HepG2 (cell line): Measurements from ENCODE around the gene PREP. TPM values are rescaled to one million over a fixed set of nuclear protein-coding genes. Genes with fewer than 3 reads are reported as not detected.

Source experiments
- ATAC-seq: fragments of 200-7000 bp; cut with Tn5 transposase; 3 replicates; pipeline ENCODE4 v1.9.1; 2020; ENCODE audit warnings: mild to moderate bottlenecking, moderate library complexity
- BruUV-seq: library from RNA; stranded (reverse); fragments of 400-500 nt; replicated peaks from 2 replicates; lab custom pipeline; 2021; lab: Mats Ljungman, UMichigan
- CTCF ChIA-PET: fragments of 300-600 bp; formaldehyde crosslinking; extraction: SDS; loops from one replicate; lab custom pipeline; 2021; ENCODE audit warnings: low total read pairs, inconsistent platforms, low intra/inter-chr PET ratio; lab: Yijun Ruan, JAX
- POLR2A ChIA-PET: fragments of 350-600 bp; sonication (Branson Sonifier 250); formaldehyde crosslinking; loops from one replicate; lab custom pipeline; 2020; ENCODE audit warnings: antibody characterized with exemption, inconsistent platforms; lab: Yijun Ruan, JAX
- DNase-seq: peaks from one replicate; pipeline ENCODE4 v3.0.0-alpha.2; 2015; ENCODE audit warnings: low spot score
- FAIRE-seq: peaks from 3 replicates; lab custom pipeline; 2011; peaks lifted over from hg19 to GRCh38; lab: Jason Lieb, UNC
- H2AFZ ChIP-seq: one replicate; pipeline ENCODE4 v1.6.1; 2011; ENCODE audit warnings: low read length, inconsistent platforms
- H3K27ac ChIP-seq: fragments of 300-600 bp; 3 replicates; pipeline ENCODE4 v1.8.0; 2011; ENCODE audit warnings: mixed run types, mild to moderate bottlenecking, mixed read lengths, low read length, inconsistent platforms; ENCODE audit not compliant: insufficient read depth; ENCODE audit errors: extremely low read length
- H3K27me3 ChIP-seq, 2 experiments: fragments of 200-600 bp in 1 of 2; 2 replicates in 1 of 2; 3 replicates in 1 of 2; pipeline versions ENCODE4 v1.6.0 to v1.8.0; 2011; ENCODE audit warnings: low read length in 2 of 2, mild to moderate bottlenecking in 2 of 2, moderate library complexity in 2 of 2, inconsistent platforms in 1 of 2; ENCODE audit not compliant: insufficient read depth in 2 of 2, control insufficient read depth in 1 of 2
- H3K36me3 ChIP-seq, 2 experiments: fragments of 200-600 bp in 1 of 2; replicated peaks in 1 of 2; 2 replicates in 1 of 2; 3 replicates in 1 of 2; pipeline versions ENCODE4 v1.5.1 to v1.8.0; 2011; ENCODE audit warnings: low read length in 2 of 2, inconsistent platforms in 1 of 2; ENCODE audit not compliant: insufficient read depth in 2 of 2, control insufficient read depth in 1 of 2
- H3K4me1 ChIP-seq: 2 replicates; pipeline ENCODE4 v1.5.1; 2012; ENCODE audit warnings: low read length, inconsistent platforms; ENCODE audit not compliant: insufficient read depth
- H3K4me2 ChIP-seq: 2 replicates; pipeline ENCODE4 v1.6.0; 2011; ENCODE audit warnings: low read depth, low read length, inconsistent platforms
- H3K4me3 ChIP-seq, 3 experiments: fragments of 200-600 bp in 1 of 3; sonication (generic), shearing (Covaris generic) in 1 of 3; replicated peaks in 1 of 3; 2 replicates each; pipeline ENCODE4 v1.5.1; 2011 to 2016; ENCODE audit warnings: low read length in 3 of 3, inconsistent platforms in 2 of 3, low read depth in 2 of 3, mild to moderate bottlenecking in 2 of 3, control low read depth in 1 of 3, mixed read lengths in 1 of 3; ENCODE audit not compliant: insufficient read depth in 1 of 3
- H3K79me2 ChIP-seq: one replicate; pipeline ENCODE4 v1.6.1; 2011; ENCODE audit warnings: low read length, inconsistent platforms; ENCODE audit not compliant: insufficient read depth
- H3K9ac ChIP-seq: 2 replicates; pipeline ENCODE4 v1.6.0; 2011; ENCODE audit warnings: mild to moderate bottlenecking, low read depth, low read length, inconsistent platforms; ENCODE audit not compliant: insufficient read depth
- H3K9me3 ChIP-seq: 2 replicates; pipeline ENCODE4 v1.5.1; 2012; ENCODE audit warnings: mild to moderate bottlenecking, low read length
- H4K20me1 ChIP-seq: 2 replicates; pipeline ENCODE4 v1.6.0; 2011; ENCODE audit warnings: inconsistent platforms, mild to moderate bottlenecking, low read length, moderate library complexity; ENCODE audit not compliant: insufficient read depth
- CBX2 ChIP-seq, 2 experiments: fragments of 200-600 bp in 1 of 2; sonication (generic); formaldehyde crosslinking in 1 of 2; IDR thresholded peaks; 2 replicates each; pipeline versions ENCODE4 v1.7.0 to v1.8.1; 2018 to 2022; ENCODE audit warnings: low read depth in 2 of 2, low read length in 1 of 2, mild to moderate bottlenecking in 1 of 2, missing genetic modification reagents in 1 of 2
- GATAD2A ChIP-seq: IDR thresholded peaks from 2 replicates; pipeline ENCODE4 v1.6.1; 2016
- NCOR1 ChIP-seq: fragments of 200-600 bp; sonication (generic); IDR thresholded peaks from 2 replicates; pipeline ENCODE4 v1.7.0; 2017; ENCODE audit warnings: antibody characterized with exemption, low read length, borderline replicate concordance
- PCBP2 ChIP-seq: fragments of 200-400 bp; formaldehyde crosslinking; optimal IDR thresholded peaks from 2 replicates; pipeline ENCODE3; 2018; ENCODE audit warnings: low read length, low read depth; ENCODE audit not compliant: poor library complexity, severe bottlenecking
- SMARCC2 ChIP-seq: fragments of 450-650 bp; IDR thresholded peaks from 2 replicates; pipeline ENCODE4 v1.6.1; 2017; ENCODE audit warnings: antibody characterized with exemption, mild to moderate bottlenecking
- WGBS: methylation state at CpG from one replicate; pipeline ENCODE4 v1.1.6; 2017; ENCODE audit warnings: low lambda C conversion rate; 5-methylcytosine and 5-hydroxymethylcytosine counted together
- in situ Hi-C: cut with HindIII; loops from 2 replicates; pipeline ENCODE4 v1.10.0; 2017; ENCODE audit warnings: low pct_unique_long_range_greater_than_20kb; ENCODE audit not compliant: extremely low pct_ligation_motif_present
- intact Hi-C: fragments of 100-400 bp; cut with micrococcal nuclease; formaldehyde crosslinking; loops from one replicate; pipeline ENCODE4 v1.10.0; 2022; ENCODE audit not compliant: unreplicated experiment
- polyA plus RNA-seq, 8 experiments: library from polyadenylated mRNA; depleted of rRNA in 3 of 8; stranded (reverse) in 7 of 8; unstranded in 1 of 8; fragments of >200 nt; fragmentation: Illumina TruSeq in 4 of 8; extraction: Trizol in 4 of 8; gene quantifications; 2 replicates each; pipeline versions ENCODE4 v1.2.1 to v1.2.3, GENCODE V29; 2011 to 2016; ENCODE audit warnings: low read depth in 4 of 8, missing spikeins in 1 of 8, mixed read lengths in 1 of 8; ENCODE audit not compliant: insufficient read depth in 1 of 8
- total RNA-seq, 5 experiments: library from RNA; depleted of rRNA; stranded (reverse); fragments of >200 nt; fragmentation: Illumina TruSeq; extraction: Trizol; gene quantifications; 2 replicates each; pipeline ENCODE4 v1.2.3, GENCODE V29; 2016; ENCODE audit warnings: low read depth in 1 of 5
- TF ChIP-seq, protein P1 (sequence below): IDR thresholded peaks from 2 replicates; pipeline ENCODE4 v1.6.1; 2016

PREP gene
- total and polyA plus RNA-seq, 2 of the 13 experiments (the other 11 are each of a cell fraction or from before 2014, with no cell fraction given), result 12.6 to 15.9 TPM

GRCh38 chr6:105282631-105283585, 120.0 kb downstream of the PREP start:
- Histone ChIP-seq H3K27ac (no peak overlapping the region), H4K20me1 (no peaks in the 10 kb centered on the region), H3K36me3 (peaks cover 13 to 56% of the 10 kb centered on the region in 2 experiments), H3K9ac (no peak overlapping the region), H3K4me2 (no peak overlapping the region), H3K9me3 (no peaks in the 10 kb centered on the region), H3K79me2 (no peaks in the 10 kb centered on the region), H3K27me3 (no peaks in the 10 kb centered on the region), H3K4me1 (no peaks in the 10 kb centered on the region), H3K4me3 (no peak overlapping the region), H2AFZ (no peak overlapping the region)
- WGBS, result 94% methylated on average over 18 of the region's 18 CpGs
- FAIRE-seq (no peak), DNase-seq (no peak), ATAC-seq (no peak)
- TF ChIP-seq NCOR1, result no peak
- no peak for TF ChIP-seq PCBP2
- TF ChIP-seq, protein P1, sequence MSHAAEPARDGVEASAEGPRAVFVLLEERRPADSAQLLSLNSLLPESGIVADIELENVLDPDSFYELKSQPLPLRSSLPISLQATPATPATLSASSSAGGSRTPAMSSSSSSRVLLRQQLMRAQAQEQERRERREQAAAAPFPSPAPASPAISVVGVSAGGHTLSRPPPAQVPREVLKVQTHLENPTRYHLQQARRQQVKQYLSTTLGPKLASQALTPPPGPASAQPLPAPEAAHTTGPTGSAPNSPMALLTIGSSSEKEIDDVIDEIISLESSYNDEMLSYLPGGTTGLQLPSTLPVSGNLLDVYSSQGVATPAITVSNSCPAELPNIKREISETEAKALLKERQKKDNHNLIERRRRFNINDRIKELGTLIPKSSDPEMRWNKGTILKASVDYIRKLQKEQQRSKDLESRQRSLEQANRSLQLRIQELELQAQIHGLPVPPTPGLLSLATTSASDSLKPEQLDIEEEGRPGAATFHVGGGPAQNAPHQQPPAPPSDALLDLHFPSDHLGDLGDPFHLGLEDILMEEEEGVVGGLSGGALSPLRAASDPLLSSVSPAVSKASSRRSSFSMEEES (CRISPR knock-in tag), result no peak
- TF ChIP-seq CBX2 (IDR thresholded peaks at IDR 0.05; ENCODE audit: low read depth, low read length), result no peak
- TF ChIP-seq CBX2 (CRISPR knock-in tag; IDR thresholded peaks at IDR 0.05; ENCODE audit: low read depth), result no peak
- TF ChIP-seq SMARCC2, result no peak
- TF ChIP-seq GATAD2A (CRISPR knock-in tag), result no peak
- intact Hi-C loops, result no loop called here
- no TSS peak for BruUV-seq
- CTCF ChIA-PET, result no interaction called here
- POLR2A ChIA-PET, result no interaction called here
- in situ Hi-C loops, result no loop called here
